ENCODE measurements around the gene CPEB3. TPM values are rescaled to one million over a fixed set of nuclear protein-coding genes. Genes with fewer than 3 reads are reported as not detected.

The CPEB3 gene
- total RNA-seq, 1 donor from 2014 or later = 2.8 TPM

DNA sequence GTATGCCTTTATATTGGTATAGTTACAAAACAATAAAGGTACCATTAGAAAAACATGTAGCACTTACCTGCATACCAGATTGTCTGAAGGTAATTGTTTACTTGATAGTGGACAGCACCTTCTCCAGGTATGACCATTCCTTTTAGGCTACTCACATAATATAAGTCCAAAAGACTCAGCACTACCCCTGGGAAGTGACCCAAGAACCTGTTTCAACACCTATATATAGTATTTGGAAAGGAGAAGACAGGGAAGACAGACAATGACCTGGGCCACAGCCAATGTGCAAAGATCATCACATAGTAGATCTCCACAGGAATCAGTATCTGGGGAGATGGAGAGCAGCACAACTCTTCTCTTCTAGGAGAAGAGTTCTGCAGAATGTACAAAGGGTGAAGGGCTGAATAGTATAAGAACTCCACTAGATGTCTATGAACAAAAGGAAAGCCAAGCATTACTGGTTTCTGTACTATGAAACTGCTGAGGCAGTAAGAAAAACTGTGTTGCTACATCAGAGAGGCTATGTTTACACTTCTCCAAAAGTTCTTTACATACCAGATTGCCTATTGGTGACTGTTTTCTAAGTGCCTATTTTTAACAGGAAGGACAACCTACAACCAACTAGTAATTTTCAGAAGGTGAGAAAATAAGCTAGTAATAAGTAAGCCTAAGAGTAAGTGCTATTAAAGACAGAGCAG is 208.1 kb downstream of the CPEB3 start:
- no peak for DNase-seq (ENCODE audit: low spot score in 2 of 2)
- Histone ChIP-seq H3K27ac (no peak overlapping the region), H3K4me1 (peaks cover 0 to 2% of the 10 kb centered on the region in 2 donors), H3K4me3 (no peak overlapping the region), H3K9me3 (no peaks in the 10 kb centered on the region), H3K36me3 (peaks cover 10 to 19% of the 10 kb centered on the region in 2 donors), H3K27me3 (no peaks in the 10 kb centered on the region)
- intact Hi-C loops (cut with DNase I) = no loop called here
- TF ChIP-seq CTCF (IDR thresholded peaks at IDR 0.05) = no peak

- H3K4me3 ChIP-seq = no peak overlapping the region
- no peaks in the 10 kb centered on the region for H3K4me1 ChIP-seq
- no peak for TF ChIP-seq CTCF (IDR thresholded peaks at IDR 0.05)
- no peak overlapping the region for H3K27ac ChIP-seq
- DNase-seq (ENCODE audit: low spot score in 2 of 2) = no peak
- H3K36me3 ChIP-seq = peaks cover 10 to 19% of the 10 kb centered on the region in 2 donors
- no peaks in the 10 kb centered on the region for H3K27me3 ChIP-seq
- H3K9me3 ChIP-seq = no peaks in the 10 kb centered on the region
- intact Hi-C loops (cut with DNase I) = no loop called here
Measured at GRCh38 chr10:92081641-92082040, 209.2 kb downstream of the CPEB3 start.

GRCh38 chr10:92080244-92080643 is 210.6 kb downstream of the CPEB3 start:
- TF ChIP-seq CTCF (IDR thresholded peaks at IDR 0.05) = no peak
- no peak overlapping the region for H3K27ac ChIP-seq
- peaks cover 10 to 19% of the 10 kb centered on the region in 2 donors for H3K36me3 ChIP-seq
- H3K27me3 ChIP-seq = no peaks in the 10 kb centered on the region
- no peak overlapping the region for H3K4me3 ChIP-seq
- intact Hi-C loops (cut with DNase I) = no loop called here
- H3K4me1 ChIP-seq = no peaks in the 10 kb centered on the region
- H3K9me3 ChIP-seq = no peaks in the 10 kb centered on the region
- no peak for DNase-seq (ENCODE audit: low spot score in 2 of 2)

- intact Hi-C loops (cut with DNase I) = no loop called here
- no peak overlapping the region for H3K4me3 ChIP-seq
- DNase-seq (ENCODE audit: low spot score in 2 of 2) = no peak
- no peak for TF ChIP-seq CTCF (IDR thresholded peaks at IDR 0.05)
- no peaks in the 10 kb centered on the region for H3K27me3 ChIP-seq
- H3K9me3 ChIP-seq = no peaks in the 10 kb centered on the region
- H3K36me3 ChIP-seq = peaks cover 10 to 28% of the 10 kb centered on the region in 2 donors
- no peaks in the 10 kb centered on the region for H3K4me1 ChIP-seq
- no peak overlapping the region for H3K27ac ChIP-seq
Measured at GRCh38 chr10:92079003-92079402, 211.9 kb downstream of the CPEB3 start.

GRCh38 chr10:92076722-92077121 is 214.2 kb downstream of the CPEB3 start:
- no peak overlapping the region for H3K27ac ChIP-seq
- peaks cover 10 to 28% of the 10 kb centered on the region in 2 donors for H3K36me3 ChIP-seq
- no peaks in the 10 kb centered on the region for H3K9me3 ChIP-seq
- intact Hi-C loops (cut with DNase I) = no loop called here
- H3K27me3 ChIP-seq = no peaks in the 10 kb centered on the region
- H3K4me3 ChIP-seq = no peak overlapping the region
- H3K4me1 ChIP-seq = no peaks in the 10 kb centered on the region
- no peak for DNase-seq (ENCODE audit: low spot score in 2 of 2)
- TF ChIP-seq CTCF (IDR thresholded peaks at IDR 0.05) = no peak
